Psoas muscle (tissue), 8 donors: ENCODE results near the gene KIF22. TPM values are rescaled to one million over a fixed set of nuclear protein-coding genes. Genes with fewer than 3 reads are reported as not detected.

Experiments
- ATAC-seq, 4 donors: fragments of 200-7000 bp; cut with Tn5 transposase; one replicate each; pipeline ENCODE4 v1.9.1; 2020; ENCODE audit warnings: moderate library complexity in 3 of 4, mild to moderate bottlenecking in 2 of 4
- DNase-seq, 2 donors: peaks; one replicate each; pipeline ENCODE4 v3.0.0-alpha.2; 2020
- H3K27ac ChIP-seq: fragments of 200-600 bp; one replicate; pipeline ENCODE4 v1.8.0; 2022
- H3K27me3 ChIP-seq, 3 donors: fragments of 200-600 bp in 1 of 3; one replicate each; pipeline versions ENCODE4 v1.6.1 to v1.8.0; 2013 to 2022; ENCODE audit warnings: low read length in 2 of 3, mild to moderate bottlenecking in 2 of 3, moderate library complexity in 1 of 3; ENCODE audit not compliant: insufficient read depth in 3 of 3
- H3K36me3 ChIP-seq, 2 donors: fragments of 200-600 bp in 1 of 2; one replicate each; pipeline versions ENCODE4 v1.6.1 to v1.8.0; 2013 to 2022; ENCODE audit warnings: low read depth in 1 of 2, mild to moderate bottlenecking in 1 of 2, moderate library complexity in 1 of 2; ENCODE audit not compliant: insufficient read depth in 1 of 2
- H3K4me1 ChIP-seq: fragments of 200-600 bp; one replicate; pipeline ENCODE4 v1.8.0; 2022
- H3K4me3 ChIP-seq: fragments of 200-600 bp; one replicate; pipeline ENCODE4 v1.8.0; 2022; ENCODE audit warnings: mild to moderate bottlenecking
- H3K9me3 ChIP-seq: fragments of 200-600 bp; one replicate; pipeline ENCODE4 v1.8.0; 2022
- CTCF ChIP-seq: fragments of 200-600 bp; IDR thresholded peaks from one replicate; pipeline ENCODE4 v1.8.0; 2022; ENCODE audit warnings: antibody characterized with exemption
- WGBS, 3 donors: extraction: QIAGEN DNeasy Blood & Tissue Kit; methylation state at CpG; one replicate each; pipeline versions ENCODE4 v1.1.6 to v1.1.7; 2013; 5-methylcytosine and 5-hydroxymethylcytosine counted together
- intact Hi-C, 2 donors: fragments of 100-400 bp; cut with DNase I; formaldehyde crosslinking; loops; one replicate each; pipeline versions ENCODE4 v1.11.0 to v1.14.2; 2022
- polyA plus RNA-seq, 3 donors: library from polyadenylated mRNA; stranded (reverse); fragments of 200-250 nt; gene quantifications; one replicate each; pipeline ENCODE4 v1.2.3, GENCODE V29; 2013
- total RNA-seq, 4 donors: library from RNA; stranded (reverse); fragmentation: NEBNext Ultra II Directional in 2 of 4; extraction: Animal tissue kit (Norgen Biotek cat#: 25700) in 2 of 4; gene quantifications; one replicate each; pipeline versions ENCODE4 v1.2.1 to v1.2.4, GENCODE V29; 2021 to 2023
- donor health status: healthy with polysubstance abuse.
- donor health status: DM: no; HTN: no; CAD: no; lungs with moderate emphysema.
- donor health status: Bipolar disorder and iron deficiency.
- donor health status: healthy.
- donor health status: DM: yes; HTN: yes; CAD: no.
- donor health status: DM: no; HTN: no; CAD: no.
- donor health status: DM: no; HTN: no; CAD: no.
- donor health status: DM: yes; HTN: yes; CAD: no.

Gene KIF22
- total and polyA plus RNA-seq, 7 donors, result 12.6 to 23.8 (median 15.4) TPM

- no peaks in the 10 kb centered on the region for H3K27me3 ChIP-seq
- no peak for TF ChIP-seq CTCF
- peak overlapping the region; percentile 71 for H3K4me3 ChIP-seq
- ATAC-seq (no peak), DNase-seq (peak in 1 of 2 donors; percentile 59)
- H3K27ac ChIP-seq, result peak overlapping the region; percentile 89
- H3K36me3 ChIP-seq, result peaks cover 0 to 19% of the 10 kb centered on the region in 2 donors
- intact Hi-C loops, result loop anchor here in 1 of 2 donors (5.0 kb wide), 1 partner anchor 211 kb away; no protein-coding TSS in a partner anchor
- no peaks in the 10 kb centered on the region for H3K9me3 ChIP-seq
- H3K4me1 ChIP-seq, result peaks cover 53% of the 10 kb centered on the region
- WGBS, 3 donors, result 45 to 65% (median 52%) methylated on average over 25 of the region's 25 CpGs
Measured at GRCh38 chr16:29808219-29808900, 17.8 kb downstream of the KIF22 start.

DNA sequence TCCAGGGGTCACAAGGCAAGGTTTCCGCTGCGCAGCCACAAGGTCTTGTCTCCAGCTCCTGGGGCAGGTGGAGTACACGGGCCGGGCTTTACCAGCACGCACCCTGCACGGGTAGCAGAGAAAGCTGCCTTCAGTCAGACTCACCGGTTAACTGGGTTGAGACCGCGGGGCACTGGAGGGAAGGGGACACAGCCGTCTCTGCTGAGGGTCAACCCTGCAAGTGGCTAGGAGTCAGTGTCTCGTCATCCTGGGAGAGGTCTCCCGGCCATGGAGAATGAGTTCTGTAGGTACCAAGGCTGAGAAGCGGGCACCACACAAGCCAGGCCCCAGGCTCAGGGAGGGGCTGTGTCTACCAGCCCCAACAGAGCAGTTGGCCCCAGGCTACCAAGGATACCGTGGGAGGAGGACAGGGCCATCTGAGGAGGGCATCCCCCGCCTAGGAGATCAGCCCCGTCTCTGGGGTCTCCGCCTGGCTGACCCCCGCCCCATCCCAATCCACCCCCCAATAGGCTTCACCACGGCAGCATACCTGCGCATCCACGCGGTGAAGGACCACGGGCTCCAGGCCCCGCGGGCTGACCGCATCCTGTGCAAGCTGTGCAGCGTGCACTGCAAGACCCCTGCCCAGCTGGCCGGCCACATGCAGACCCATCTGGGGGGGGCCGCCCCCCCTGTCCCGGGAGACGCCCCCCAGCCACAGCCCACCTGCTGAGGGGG lies 18.6 kb downstream of the KIF22 start:
- DNase-seq (peak in 1 of 2 donors; percentile 65), ATAC-seq (no peak)
- 78 to 84% (median 79%) methylated on average over 22 to 31 of the region's 31 CpGs for WGBS, 3 donors
- H3K4me3 ChIP-seq, result peak overlapping the region; percentile 71
- intact Hi-C loops, result loop anchor here in 1 of 2 donors (5.0 kb wide), 1 partner anchor 212 kb away; no protein-coding TSS in a partner anchor
- H3K4me1 ChIP-seq, result peaks cover 46% of the 10 kb centered on the region
- H3K9me3 ChIP-seq, result no peaks in the 10 kb centered on the region
- H3K27me3 ChIP-seq, result no peaks in the 10 kb centered on the region
- H3K27ac ChIP-seq, result peak overlapping the region; percentile 89
- no peak for TF ChIP-seq CTCF
- peaks cover 0 to 19% of the 10 kb centered on the region in 2 donors for H3K36me3 ChIP-seq

- Histone ChIP-seq H3K4me1 (peaks cover 44% of the 10 kb centered on the region), H3K9me3 (no peaks in the 10 kb centered on the region), H3K27ac (peak overlapping the region; percentile 89), H3K27me3 (no peaks in the 10 kb centered on the region), H3K4me3 (peak overlapping the region; percentile 34), H3K36me3 (peaks cover 0 to 19% of the 10 kb centered on the region in 2 donors)
- DNase-seq, result peak in 1 of 2 donors; percentile 54
- WGBS, 3 donors, result 54 to 65% (median 55%) methylated on average over 13 to 23 of the region's 23 CpGs
- intact Hi-C loops, result loop anchor here in 1 of 2 donors (5.0 kb wide), 1 partner anchor 213 kb away; no protein-coding TSS in a partner anchor
- ATAC-seq, result no peak
- TF ChIP-seq CTCF, result no peak
Measured at GRCh38 chr16:29809850-29810698, 19.5 kb downstream of the KIF22 start.

DNA sequence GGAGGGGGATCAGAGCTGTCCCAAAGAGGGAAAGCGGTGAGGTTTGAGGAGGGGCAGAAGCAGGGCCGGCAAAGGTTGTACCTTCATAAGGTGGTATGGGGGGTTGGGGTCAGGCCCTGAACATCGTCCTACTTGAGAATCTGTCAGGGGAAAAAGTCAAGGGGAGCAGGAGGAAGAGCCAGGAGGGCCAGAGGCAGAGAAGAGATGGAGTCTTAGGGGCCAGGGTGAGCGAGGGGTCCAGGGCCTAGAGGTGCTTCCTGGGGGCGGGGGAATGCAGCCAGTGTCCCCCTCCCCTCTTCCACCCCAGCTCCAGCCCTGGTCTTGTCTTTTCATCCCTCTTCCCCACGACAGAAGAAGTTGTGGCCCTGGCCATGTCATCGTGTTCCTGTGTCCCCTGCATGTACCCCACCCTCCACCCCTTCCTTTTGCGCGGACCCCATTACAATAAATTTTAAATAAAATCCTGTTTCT lies 20.2 kb downstream of the KIF22 start:
- DNase-seq, result peak in 1 of 2 donors; percentile 54
- intact Hi-C loops, result no loop called here
- no peak for TF ChIP-seq CTCF

More for the DNA sequence above, 20.2 kb downstream of the KIF22 start:
- Histone ChIP-seq H3K4me3 (peak overlapping the region; percentile 74), H3K36me3 (peaks cover 0 to 19% of the 10 kb centered on the region in 2 donors), H3K27me3 (no peaks in the 10 kb centered on the region), H3K27ac (peak overlapping the region; percentile 89), H3K9me3 (no peaks in the 10 kb centered on the region), H3K4me1 (peaks cover 46% of the 10 kb centered on the region)
- 28 to 38% (median 30%) methylated on average over 7 to 9 of the region's 9 CpGs for WGBS, 3 donors
- ATAC-seq, result no peak
